SK-N-SH treated with all-trans-retinoic acid at 6 μM for 48 hours (cell line): ENCODE measurements around the gene NOA1.

ENCODE experiments used
- ATAC-seq: fragments of 200-7000 bp; cut with Tn5 transposase; 3 replicates; pipeline ENCODE4 v1.9.1; 2020; ENCODE audit warnings: mild to moderate bottlenecking, moderate library complexity
- BACH2 ChIP-seq: fragments of 250-450 bp; sonication (Bioruptor Pico); IDR thresholded peaks from 2 replicates; pipeline ENCODE4 v1.9.0; 2021; ENCODE audit warnings: mild to moderate bottlenecking, borderline replicate concordance
- CREB5 ChIP-seq: fragments of 250-450 bp; sonication (Bioruptor Pico); IDR thresholded peaks from 2 replicates; pipeline ENCODE4 v1.5.1; 2020; ENCODE audit warnings: low read depth, mild to moderate bottlenecking, moderate library complexity
- CSDC2 ChIP-seq: fragments of 250-450 bp; sonication (Bioruptor Pico); IDR thresholded peaks from 2 replicates; pipeline ENCODE4 v1.5.0; 2020; ENCODE audit warnings: mild to moderate bottlenecking, moderate library complexity
- CSRNP3 ChIP-seq: fragments of 250-450 bp; sonication (Bioruptor Pico); IDR thresholded peaks from 2 replicates; pipeline ENCODE4 v1.5.1; 2021; ENCODE audit warnings: mild to moderate bottlenecking, moderate library complexity
- ESRRG ChIP-seq: fragments of 250-450 bp; sonication (Bioruptor Pico); IDR thresholded peaks from 2 replicates; pipeline ENCODE4 v1.6.1; 2021; ENCODE audit warnings: mild to moderate bottlenecking
- GLIS3 ChIP-seq: fragments of 250-450 bp; sonication (Bioruptor Pico); IDR thresholded peaks from 2 replicates; pipeline ENCODE4 v1.5.0; 2020; ENCODE audit warnings: mild to moderate bottlenecking, moderate library complexity
- ISL1 ChIP-seq: fragments of 250-450 bp; sonication (Bioruptor Pico); IDR thresholded peaks from 2 replicates; pipeline ENCODE4 v2.1.2; 2022; ENCODE audit warnings: mild to moderate bottlenecking, moderate library complexity
- OSR1 ChIP-seq: fragments of 250-450 bp; sonication (Bioruptor Pico); IDR thresholded peaks from 2 replicates; pipeline ENCODE4 v1.8.0; 2022; ENCODE audit warnings: moderate library complexity, mild to moderate bottlenecking, inconsistent platforms
- PATZ1 ChIP-seq: fragments of 250-450 bp; sonication (Bioruptor Pico); IDR thresholded peaks from 2 replicates; pipeline ENCODE4 v1.8.0; 2020; ENCODE audit warnings: mild to moderate bottlenecking, moderate library complexity, borderline replicate concordance
- POU6F1 ChIP-seq: fragments of 250-450 bp; sonication (Bioruptor Pico); IDR thresholded peaks from 2 replicates; pipeline ENCODE4 v1.8.0; 2021; ENCODE audit warnings: low read depth, mild to moderate bottlenecking, moderate library complexity, borderline replicate concordance
- PPARA ChIP-seq: fragments of 250-450 bp; sonication (Bioruptor Pico); IDR thresholded peaks from 2 replicates; pipeline ENCODE4 v1.5.0; 2020; ENCODE audit warnings: mild to moderate bottlenecking, borderline replicate concordance
- RARB ChIP-seq: fragments of 250-450 bp; sonication (Bioruptor Pico); IDR thresholded peaks from 2 replicates; pipeline ENCODE4 v1.8.0; 2021; ENCODE audit warnings: mild to moderate bottlenecking, moderate library complexity
- TCF4 ChIP-seq: fragments of 250-450 bp; sonication (Bioruptor Pico); IDR thresholded peaks from 2 replicates; pipeline ENCODE4 v1.8.0; 2021; ENCODE audit warnings: mild to moderate bottlenecking, moderate library complexity, borderline replicate concordance
- TOX ChIP-seq: fragments of 250-450 bp; sonication (Bioruptor Pico); IDR thresholded peaks from 2 replicates; pipeline ENCODE4 v1.8.0; 2021; ENCODE audit warnings: mild to moderate bottlenecking, moderate library complexity, borderline replicate concordance
- TSHZ2 ChIP-seq: fragments of 250-450 bp; sonication (Bioruptor Pico); IDR thresholded peaks from 2 replicates; pipeline ENCODE4 v1.5.0; 2020; ENCODE audit warnings: mild to moderate bottlenecking, moderate library complexity
- ZC3H10 ChIP-seq: fragments of 250-450 bp; sonication (Bioruptor Pico); IDR thresholded peaks from 2 replicates; pipeline ENCODE4 v1.5.1; 2021; ENCODE audit warnings: mild to moderate bottlenecking, moderate library complexity
- ZFP30 ChIP-seq: fragments of 450-650 bp; formaldehyde crosslinking; IDR thresholded peaks from 2 replicates; pipeline ENCODE4 v1.5.0; 2022; ENCODE audit warnings: mild to moderate bottlenecking, moderate library complexity
- ZNF565 ChIP-seq: fragments of 450-650 bp; formaldehyde crosslinking; conservative IDR thresholded peaks from 2 replicates; pipeline ENCODE4 v1.5.0; 2020; ENCODE audit warnings: low read depth, mild to moderate bottlenecking, moderate library complexity
- ZNF70 ChIP-seq: fragments of 450-650 bp; formaldehyde crosslinking; IDR thresholded peaks from 2 replicates; pipeline ENCODE4 v1.5.0; 2020; ENCODE audit warnings: mild to moderate bottlenecking, moderate library complexity
- ZNF8 ChIP-seq: fragments of 450-650 bp; formaldehyde crosslinking; IDR thresholded peaks from 2 replicates; pipeline ENCODE4 v1.5.0; 2020; ENCODE audit warnings: mild to moderate bottlenecking, moderate library complexity

The NOA1 gene

GRCh38 chr4:56977321-56978012 is at the start of gene NOA1:
Gene NOA1, minus strand, starts transcription at chr4:56977606. Its CDS starts 21 bp downstream, at chr4:56977585.
- TF ChIP-seq ZNF70 (CRISPR knock-in tag), result 0 out of 2 replicates have a peak, but pooled peaks have one; percentile 15
- 0 out of 2 replicates have a peak, but pooled peaks have one; percentile 8 for TF ChIP-seq ZFP30
- no peak for TF ChIP-seq ESRRG
- peak; percentile 91 for ATAC-seq

- ATAC-seq, result no peak
- TF ChIP-seq OSR1 (CRISPR knock-in tag) (no peak), ESRRG (no peak), PPARA (CRISPR knock-in tag) (no peak), CSDC2 (CRISPR knock-in tag) (no peak), TOX (CRISPR knock-in tag) (no peak), TSHZ2 (CRISPR knock-in tag) (no peak), ZC3H10 (CRISPR knock-in tag) (no peak), ZNF8 (no peak), BACH2 (CRISPR knock-in tag) (no peak), RARB (CRISPR knock-in tag) (no peak)
Measured at GRCh38 chr4:57023104-57023503, 45.7 kb upstream of the NOA1 start.

- peak; percentile 47; the same call in 2 of the 3 replicates for ATAC-seq
- TF ChIP-seq ZNF70 (CRISPR knock-in tag) (no peak), OSR1 (CRISPR knock-in tag) (no peak), RARB (CRISPR knock-in tag) (no peak), PATZ1 (no peak), CSDC2 (CRISPR knock-in tag) (no peak), ZNF565 (CRISPR knock-in tag) (no peak), TOX (CRISPR knock-in tag) (no peak), ZNF8 (no peak)
Measured at GRCh38 chr4:57020467-57021101, 43.2 kb upstream of the NOA1 start.

GRCh38 chr4:57018980-57019379 is 41.6 kb upstream of the NOA1 start:
- no peak for ATAC-seq
- no peak for TF ChIP-seq TOX (CRISPR knock-in tag)
- TF ChIP-seq ZFP30, result no peak
- no peak for TF ChIP-seq ZNF70 (CRISPR knock-in tag)
- TF ChIP-seq ISL1 (CRISPR knock-in tag), result no peak
- TF ChIP-seq TCF4 (CRISPR knock-in tag), result no peak
- TF ChIP-seq BACH2 (CRISPR knock-in tag), result no peak
- no peak for TF ChIP-seq CREB5 (CRISPR knock-in tag)
- no peak for TF ChIP-seq RARB (CRISPR knock-in tag)
- no peak for TF ChIP-seq CSRNP3 (CRISPR knock-in tag)
- no peak for TF ChIP-seq PATZ1
- no peak for TF ChIP-seq CSDC2 (CRISPR knock-in tag)
- no peak for TF ChIP-seq GLIS3 (CRISPR knock-in tag)
- no peak for TF ChIP-seq POU6F1 (CRISPR knock-in tag)
- TF ChIP-seq OSR1 (CRISPR knock-in tag), result no peak
